ENCODE data around the gene OGFRL1.

The OGFRL1 gene

DNA sequence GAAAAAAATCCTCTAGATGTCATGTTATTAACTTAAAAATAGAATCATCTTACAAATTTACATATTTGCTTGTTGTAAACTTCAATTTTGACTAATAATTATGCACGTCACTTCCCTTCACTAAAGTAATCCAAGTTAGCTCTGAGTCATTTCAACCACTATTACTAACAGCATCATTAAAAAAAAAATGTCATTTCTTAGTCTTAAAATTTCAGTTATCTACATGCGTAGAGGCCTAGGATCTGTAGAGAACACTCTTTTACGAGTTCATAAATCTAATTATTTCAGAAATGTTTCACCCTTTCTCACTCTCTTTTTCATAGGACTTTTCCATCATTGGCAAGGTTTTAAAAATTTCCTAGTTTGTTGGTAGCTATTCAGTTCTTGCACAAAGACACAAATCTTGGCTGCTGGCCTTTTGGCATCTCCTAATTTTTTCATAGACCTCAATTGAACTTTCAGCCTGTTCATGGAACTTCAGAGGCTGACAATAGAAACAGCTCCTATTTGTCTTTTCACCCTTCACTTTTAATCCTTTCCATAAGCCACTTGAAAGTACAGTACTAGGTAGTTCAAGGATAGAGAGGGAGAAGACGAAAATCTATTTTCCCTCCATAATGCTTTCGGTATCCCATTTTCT, 61.5 kb downstream of the OGFRL1 start:
- peak; percentile 38 for DNase-seq (ENCODE audit: low read depth)
- no peak for TF ChIP-seq CTCF (IDR thresholded peaks at IDR 0.05; ENCODE audit: insufficient read depth, low read depth, low read length, missing control alignments)
- H3K4me3 ChIP-seq (ENCODE audit: low read length), result no peak overlapping the region

GRCh38 chr6:71351190-71351589, 62.6 kb downstream of the OGFRL1 start:
- no peak for DNase-seq (ENCODE audit: low read depth)
- no peak overlapping the region for H3K4me3 ChIP-seq (ENCODE audit: low read length)
- no peak for TF ChIP-seq CTCF (IDR thresholded peaks at IDR 0.05; ENCODE audit: insufficient read depth, low read depth, low read length, missing control alignments)
